Measurements from ENCODE around the gene FRS3. TPM values are rescaled to one million over a fixed set of nuclear protein-coding genes. Genes with fewer than 3 reads are reported as not detected.
A peak's percentile ranks its signal among the peaks of the same experiment; 100 is the strongest.

Gene FRS3
- total RNA-seq, 1 donor from 2014 or later = 5.9 TPM

DNA sequence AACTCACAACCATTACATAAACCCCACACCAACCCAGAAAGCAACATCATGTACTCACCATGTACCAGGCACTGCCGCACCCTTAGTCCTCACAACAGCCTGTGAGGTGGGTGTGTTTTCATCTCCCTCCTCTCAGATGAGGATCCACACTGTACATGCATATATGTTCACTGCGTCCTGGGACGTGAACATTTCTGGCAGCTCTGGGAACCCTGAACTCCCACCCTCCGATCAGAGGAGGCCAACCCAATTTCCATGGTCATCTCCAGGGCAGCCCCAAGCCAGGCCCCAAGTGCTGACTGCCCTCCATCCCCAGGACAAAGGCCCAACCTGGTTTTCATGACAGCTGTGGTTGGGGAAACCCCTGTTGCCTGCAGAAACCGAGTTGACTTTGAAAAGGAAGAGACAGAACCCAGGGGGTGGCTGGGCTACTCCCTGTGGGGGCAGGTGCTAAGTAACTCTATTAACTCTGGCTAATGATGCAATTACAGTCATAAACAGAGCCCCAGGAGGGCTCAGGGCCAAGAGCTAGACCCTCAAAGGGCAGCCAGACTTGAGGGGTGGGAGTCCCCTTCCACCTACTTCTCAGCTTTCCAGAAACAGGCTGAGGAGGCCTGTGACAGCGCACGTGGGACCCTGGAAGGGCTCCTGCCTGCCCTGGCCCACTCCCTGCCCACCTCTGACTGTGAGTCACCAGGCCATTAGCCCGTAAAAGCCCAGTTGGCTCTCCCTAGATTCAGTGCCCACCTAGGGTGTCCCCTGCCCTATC is 46.9 kb downstream of the FRS3 start:
- peak; percentile 42 for DNase-seq
- no peaks in the 10 kb centered on the region for H3K27me3 ChIP-seq (ENCODE audit: low read depth)
- intact Hi-C loops (cut with DNase I) = no loop called here

DNA sequence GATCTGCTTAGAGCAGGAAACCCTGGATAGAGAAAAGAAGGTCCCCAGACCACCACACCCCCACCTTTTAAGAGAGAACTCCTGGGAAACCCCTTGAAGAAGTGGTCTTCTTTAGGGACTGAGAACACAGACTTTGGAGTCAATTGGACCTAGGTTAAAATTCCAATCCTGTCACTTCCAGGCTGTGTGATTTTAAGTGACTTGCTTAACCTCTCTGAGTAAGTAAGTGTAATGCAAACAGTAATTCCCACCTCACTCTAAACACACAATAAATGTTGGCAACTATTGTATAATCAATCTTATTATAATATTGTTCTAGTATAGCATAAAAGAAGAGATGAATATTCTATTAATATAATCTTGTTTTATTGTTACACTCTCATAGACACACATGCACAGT is 47.6 kb downstream of the FRS3 start:
- Histone ChIP-seq H3K9me3 (no peaks in the 10 kb centered on the region), H3K4me1 (peaks cover 51% of the 10 kb centered on the region), H3K27me3 (ENCODE audit: low read depth) (no peaks in the 10 kb centered on the region), H3K27ac (no peak overlapping the region), H3K4me3 (no peak overlapping the region), H3K36me3 (no peaks in the 10 kb centered on the region)
- intact Hi-C loops (cut with DNase I) = no loop called here
- no peak for TF ChIP-seq CTCF (IDR thresholded peaks at IDR 0.05)
- ATAC-seq = no peak
- DNase-seq = no peak

More for the DNA sequence above, 46.9 kb downstream of the FRS3 start:
- Histone ChIP-seq H3K4me3 (peak overlapping the region; percentile 88), H3K4me1 (peaks cover 51% of the 10 kb centered on the region), H3K36me3 (no peaks in the 10 kb centered on the region), H3K27ac (peak overlapping the region; percentile 97), H3K9me3 (no peaks in the 10 kb centered on the region)
- no peak for ATAC-seq
- no peak for TF ChIP-seq CTCF (IDR thresholded peaks at IDR 0.05)

DNA sequence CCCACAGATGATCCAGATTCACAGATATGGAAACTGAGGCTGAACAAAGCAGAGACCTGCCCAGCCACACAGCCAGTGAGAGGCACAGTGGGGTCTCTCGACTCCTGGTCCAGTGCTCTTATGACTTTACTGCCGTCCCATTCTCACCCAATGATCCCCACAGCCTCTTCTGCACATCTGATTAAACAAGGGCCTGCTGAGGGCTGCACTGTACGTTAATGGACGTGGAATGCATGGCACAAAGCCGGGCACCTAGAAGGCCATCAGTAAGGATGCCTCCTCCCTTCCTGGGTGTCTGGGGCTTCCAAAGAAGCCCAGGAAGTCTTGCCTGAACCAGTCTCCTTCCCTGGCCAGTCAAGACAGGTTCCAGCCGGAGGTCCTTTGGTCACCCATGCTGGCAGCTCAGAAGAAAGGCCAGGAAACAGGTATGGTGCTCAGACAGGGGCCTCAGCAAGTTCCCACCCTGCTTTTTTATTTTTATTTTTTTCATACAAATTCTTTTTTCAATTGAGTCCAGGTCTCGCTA is 48.1 kb downstream of the FRS3 start:
- Histone ChIP-seq H3K9me3 (no peaks in the 10 kb centered on the region), H3K4me1 (peaks cover 51% of the 10 kb centered on the region), H3K4me3 (no peak overlapping the region), H3K27ac (no peak overlapping the region), H3K27me3 (ENCODE audit: low read depth) (no peaks in the 10 kb centered on the region), H3K36me3 (no peaks in the 10 kb centered on the region)
- TF ChIP-seq CTCF (IDR thresholded peaks at IDR 0.05) = no peak
- intact Hi-C loops (cut with DNase I) = no loop called here
- DNase-seq = peak; percentile 20
- no peak for ATAC-seq

- no peaks in the 10 kb centered on the region for H3K27me3 ChIP-seq (ENCODE audit: low read depth)
- peak overlapping the region; percentile 2 for H3K27ac ChIP-seq
- ATAC-seq (no peak), DNase-seq (peak; percentile 34)
- H3K36me3 ChIP-seq = no peaks in the 10 kb centered on the region
- H3K9me3 ChIP-seq = no peaks in the 10 kb centered on the region
- H3K4me3 ChIP-seq = no peak overlapping the region
- intact Hi-C loops (cut with DNase I) = no loop called here
- peaks cover 48% of the 10 kb centered on the region for H3K4me1 ChIP-seq
- no peak for TF ChIP-seq CTCF (IDR thresholded peaks at IDR 0.05)
Measured at GRCh38 chr6:41730531-41731436, 48.9 kb downstream of the FRS3 start.

DNA sequence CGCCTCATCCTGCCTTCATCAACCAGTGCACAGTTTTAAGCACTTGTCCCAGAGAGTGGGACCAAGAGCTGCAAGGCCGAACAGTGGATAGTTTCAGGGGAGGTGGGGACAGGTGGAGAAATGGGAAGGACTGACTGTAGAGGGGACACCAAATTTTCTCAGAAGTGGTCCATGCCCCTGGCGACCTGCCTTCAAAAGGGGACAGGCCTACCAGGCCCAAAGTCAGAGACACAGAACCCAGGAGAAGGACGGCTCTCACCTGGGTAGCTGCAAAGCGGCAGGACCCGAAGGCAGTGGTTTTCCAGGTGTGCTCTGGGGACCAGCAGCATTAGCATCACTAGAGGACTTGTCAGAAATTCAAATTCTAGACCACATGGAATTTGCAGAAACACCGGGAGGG is 50.1 kb downstream of the FRS3 start:
- intact Hi-C loops (cut with DNase I) = no loop called here
- peak; percentile 24 for DNase-seq

More for the DNA sequence above, 50.1 kb downstream of the FRS3 start:
- Histone ChIP-seq H3K4me3 (no peak overlapping the region), H3K9me3 (no peaks in the 10 kb centered on the region), H3K27me3 (ENCODE audit: low read depth) (no peaks in the 10 kb centered on the region), H3K36me3 (no peaks in the 10 kb centered on the region), H3K4me1 (peaks cover 57% of the 10 kb centered on the region), H3K27ac (no peak overlapping the region)
- TF ChIP-seq CTCF (IDR thresholded peaks at IDR 0.05) = no peak
- ATAC-seq = no peak

Measured in lower lobe of right lung (tissue), 2 donors.